Activated CD4-positive, alpha-beta T cell treated with anti-CD3 and anti-CD28 coated beads for 1 hour (primary cell): ENCODE measurements around the gene SLC12A9.
"Not testable (repeated sequence)": the region's sequence is repeated elsewhere in the genome, so short reads cannot be mapped to it uniquely, and the experiment has no call there.

Experiments used
- DNase-seq: peaks from one replicate; pipeline ENCODE4 v3.0.0-alpha.2; 2020

Gene SLC12A9, protein sequence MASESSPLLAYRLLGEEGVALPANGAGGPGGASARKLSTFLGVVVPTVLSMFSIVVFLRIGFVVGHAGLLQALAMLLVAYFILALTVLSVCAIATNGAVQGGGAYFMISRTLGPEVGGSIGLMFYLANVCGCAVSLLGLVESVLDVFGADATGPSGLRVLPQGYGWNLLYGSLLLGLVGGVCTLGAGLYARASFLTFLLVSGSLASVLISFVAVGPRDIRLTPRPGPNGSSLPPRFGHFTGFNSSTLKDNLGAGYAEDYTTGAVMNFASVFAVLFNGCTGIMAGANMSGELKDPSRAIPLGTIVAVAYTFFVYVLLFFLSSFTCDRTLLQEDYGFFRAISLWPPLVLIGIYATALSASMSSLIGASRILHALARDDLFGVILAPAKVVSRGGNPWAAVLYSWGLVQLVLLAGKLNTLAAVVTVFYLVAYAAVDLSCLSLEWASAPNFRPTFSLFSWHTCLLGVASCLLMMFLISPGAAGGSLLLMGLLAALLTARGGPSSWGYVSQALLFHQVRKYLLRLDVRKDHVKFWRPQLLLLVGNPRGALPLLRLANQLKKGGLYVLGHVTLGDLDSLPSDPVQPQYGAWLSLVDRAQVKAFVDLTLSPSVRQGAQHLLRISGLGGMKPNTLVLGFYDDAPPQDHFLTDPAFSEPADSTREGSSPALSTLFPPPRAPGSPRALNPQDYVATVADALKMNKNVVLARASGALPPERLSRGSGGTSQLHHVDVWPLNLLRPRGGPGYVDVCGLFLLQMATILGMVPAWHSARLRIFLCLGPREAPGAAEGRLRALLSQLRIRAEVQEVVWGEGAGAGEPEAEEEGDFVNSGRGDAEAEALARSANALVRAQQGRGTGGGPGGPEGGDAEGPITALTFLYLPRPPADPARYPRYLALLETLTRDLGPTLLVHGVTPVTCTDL

DNA sequence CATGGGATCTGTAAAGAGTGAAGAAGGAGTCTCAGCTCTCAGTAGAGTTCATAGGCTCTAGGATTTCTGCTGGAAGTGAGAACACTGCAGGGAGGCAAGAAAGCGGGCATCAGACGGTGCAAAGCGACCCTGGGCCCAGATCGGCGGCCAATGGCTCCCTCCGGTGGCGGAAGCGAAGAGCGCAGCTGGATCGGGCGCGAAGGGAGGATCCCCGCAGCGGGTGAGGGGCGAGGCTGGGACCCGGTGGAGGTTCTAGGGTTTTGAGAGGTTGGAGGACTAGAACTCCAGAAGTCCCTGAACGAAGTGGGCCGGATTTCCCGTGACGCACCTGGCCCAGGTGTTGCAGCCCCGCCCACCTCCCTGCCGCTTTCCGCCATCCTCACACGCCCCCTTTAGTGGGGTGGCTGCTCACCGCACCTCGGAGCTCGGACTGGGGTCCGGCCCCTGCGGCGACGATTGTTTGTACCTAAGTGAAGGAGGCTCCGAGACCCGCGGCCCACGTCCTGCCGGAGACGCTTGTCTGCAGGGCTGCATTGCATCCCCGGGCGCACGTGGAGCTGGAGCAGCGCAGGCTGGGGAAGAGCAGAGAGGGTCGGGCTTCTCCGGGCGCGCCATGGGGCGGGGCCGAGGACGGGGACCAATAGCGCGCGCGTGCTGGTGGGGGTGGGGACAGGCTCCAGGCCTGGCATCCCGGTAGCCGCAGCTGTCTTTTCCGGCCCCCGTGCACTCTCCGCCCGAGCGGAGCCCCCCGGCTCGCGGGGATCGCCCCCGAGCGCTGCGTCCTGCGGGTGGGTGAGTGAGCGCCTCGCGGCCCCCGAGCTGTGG lies at the start of gene SLC12A9:
TSS of gene SLC12A9 (plus strand) at position 666 of the 825 bp plus-strand sequence. CDS start 1,485 bp downstream, outside the sequence.
- DNase-seq = peak; percentile 71

DNA sequence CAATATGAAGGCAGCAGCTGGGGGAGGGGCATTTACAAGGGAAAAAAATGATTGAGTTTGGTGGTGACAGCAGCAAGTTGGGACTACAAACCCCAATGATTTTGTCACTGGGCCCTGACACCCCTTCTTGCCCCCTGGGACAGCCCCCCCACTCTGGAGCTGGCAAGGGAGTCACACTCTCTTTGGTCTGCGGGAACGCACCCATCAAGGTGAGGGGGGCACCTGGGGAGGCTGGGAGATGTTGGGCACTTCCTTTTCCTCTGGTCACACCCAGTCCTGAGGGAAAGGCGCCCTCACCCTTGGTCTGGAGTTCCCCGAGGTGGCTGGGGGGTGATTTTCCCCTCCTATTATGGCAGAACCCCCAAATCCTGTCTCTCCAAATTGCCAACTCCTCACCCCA lies 49.6 kb upstream of the SLC12A9 start:
- DNase-seq = no peak

DNA sequence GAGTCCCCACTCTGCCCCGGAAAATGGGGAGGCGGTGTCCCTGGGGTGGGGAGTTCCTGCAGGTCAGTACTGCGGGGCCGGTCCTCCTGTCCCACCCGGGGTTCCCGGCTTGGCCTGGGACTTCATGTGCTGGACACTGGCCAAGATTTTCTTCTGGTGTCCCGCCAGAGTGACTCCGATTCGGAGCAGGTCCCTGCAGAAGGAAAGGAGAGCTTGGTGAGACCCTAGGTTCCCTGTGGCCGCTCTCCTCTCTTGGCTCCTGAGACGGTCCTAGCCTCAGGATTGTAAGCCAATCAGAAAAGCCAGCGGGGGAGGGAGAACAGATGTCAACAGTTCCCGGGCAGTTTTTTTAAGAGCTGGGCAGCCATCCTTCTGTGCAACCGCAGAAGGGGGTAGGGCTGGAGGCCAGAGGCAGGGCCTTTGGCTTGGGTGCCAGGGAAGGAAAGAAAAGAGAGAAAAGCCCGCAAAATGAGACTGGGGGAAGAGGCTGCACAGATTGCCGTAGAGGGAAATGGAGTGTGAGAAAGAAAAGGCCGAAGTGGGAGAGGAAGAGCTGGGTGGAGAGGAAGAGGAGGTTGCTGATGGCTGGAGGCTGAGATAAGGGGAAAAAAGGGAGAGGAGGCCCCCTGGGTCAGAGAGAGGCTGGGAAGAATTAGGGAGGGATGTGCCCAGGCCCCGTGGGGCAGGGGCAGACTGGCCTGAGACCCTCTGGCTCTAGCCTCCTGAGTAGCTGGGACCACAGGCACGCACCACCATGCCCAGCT lies 48.9 kb upstream of the SLC12A9 start:
- DNase-seq = no peak

DNA sequence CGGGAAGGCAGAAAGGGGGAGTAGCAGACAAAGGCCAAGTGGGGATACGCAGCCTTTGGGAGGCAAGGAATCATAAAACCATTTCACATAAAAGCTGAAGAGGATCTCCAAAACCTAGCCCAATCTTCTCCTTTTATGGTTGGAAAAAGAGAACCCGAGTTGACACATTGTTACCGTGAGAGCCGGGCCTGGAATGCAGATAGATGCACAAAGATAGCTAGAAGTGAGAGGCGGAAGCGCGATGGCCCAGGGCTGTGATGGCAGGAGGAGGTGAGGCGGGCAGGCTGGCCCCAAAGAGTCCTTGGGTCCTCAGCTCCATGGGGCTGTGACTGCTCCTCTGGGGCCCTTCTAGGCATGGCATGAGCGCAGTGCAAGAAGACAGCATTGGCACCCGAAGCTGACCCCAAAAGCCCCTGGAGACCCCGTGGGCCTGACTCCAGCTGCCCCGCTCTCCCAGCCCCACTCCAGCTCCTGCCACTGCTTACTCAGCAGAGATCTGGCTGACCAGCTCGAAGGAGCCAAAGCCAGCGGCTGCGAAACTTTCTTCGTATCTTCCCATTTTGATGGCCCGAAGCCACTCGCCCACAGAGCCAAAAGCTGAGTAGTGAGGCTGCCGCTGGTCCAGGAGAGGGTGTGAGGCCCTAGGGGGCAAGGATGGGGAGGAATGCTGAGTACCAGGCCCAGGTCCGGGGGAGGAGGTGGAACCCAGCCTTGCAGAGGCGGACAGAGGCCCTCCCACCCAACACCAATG lies 47.7 kb upstream of the SLC12A9 start:
- no peak for DNase-seq

DNA sequence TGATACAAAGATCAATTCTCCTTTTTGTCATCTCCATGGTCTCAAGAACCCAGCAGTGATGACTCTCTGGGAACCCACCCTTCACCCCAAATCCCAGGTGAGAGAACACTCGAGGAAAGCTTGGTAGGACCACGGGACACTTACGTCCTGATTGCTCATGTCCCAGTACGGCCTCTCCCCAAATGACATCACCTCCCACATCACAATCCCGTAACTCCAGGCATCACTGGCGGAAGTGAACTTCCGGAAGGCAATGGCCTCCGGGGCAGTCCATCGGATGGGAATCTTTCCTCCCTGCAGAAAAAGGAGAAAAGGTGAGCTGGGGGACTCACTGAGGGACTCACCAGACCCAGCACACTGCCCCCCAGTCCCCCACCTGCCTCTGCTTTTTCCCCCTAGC lies 46.2 kb upstream of the SLC12A9 start:
- no peak for DNase-seq

DNA sequence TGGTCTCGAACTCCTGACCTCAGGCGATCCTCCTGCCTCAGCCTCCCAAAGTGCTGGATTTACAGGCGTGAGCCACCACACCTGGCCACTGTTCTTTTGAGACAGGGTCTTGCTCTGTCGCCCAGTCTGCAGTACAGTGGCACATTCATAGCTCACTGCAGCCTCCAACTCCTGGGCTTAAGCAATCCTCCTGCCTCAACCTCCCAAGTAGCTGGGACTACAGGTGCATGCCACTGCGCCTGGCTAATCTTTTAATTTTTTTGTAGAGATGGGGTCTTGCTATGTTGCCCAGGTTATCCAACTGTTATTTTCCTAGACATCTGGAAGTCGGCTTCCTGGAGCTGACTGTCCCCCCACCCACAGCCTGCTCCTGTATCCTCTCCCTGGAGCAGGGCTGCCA lies 45.6 kb upstream of the SLC12A9 start:
- not testable (repeated sequence) for DNase-seq

DNA sequence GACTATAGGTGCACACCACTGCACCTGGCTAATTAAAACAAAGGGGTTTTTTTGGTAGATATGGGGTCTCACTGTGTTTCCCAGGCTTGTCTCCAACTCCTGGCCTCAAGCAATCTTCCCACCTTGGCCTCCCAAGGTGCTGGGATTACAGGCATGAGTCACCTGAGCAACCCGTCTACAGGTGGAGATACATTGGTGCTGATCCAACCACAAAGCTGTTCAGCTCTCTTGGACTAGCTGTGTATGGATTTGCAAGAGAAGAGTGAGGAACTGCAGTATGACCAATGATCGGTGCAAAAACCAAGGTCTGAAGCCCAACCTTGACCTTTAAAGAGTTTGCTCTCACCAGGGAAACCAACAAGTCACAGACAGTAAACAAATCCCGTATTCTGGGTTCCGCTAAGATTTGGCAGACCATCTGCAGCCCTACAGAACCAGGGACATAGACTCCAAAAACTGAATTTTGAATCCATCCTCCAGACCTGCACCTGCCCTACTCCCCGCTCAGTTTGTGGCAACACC lies 44.1 kb upstream of the SLC12A9 start:
- no peak for DNase-seq

DNA sequence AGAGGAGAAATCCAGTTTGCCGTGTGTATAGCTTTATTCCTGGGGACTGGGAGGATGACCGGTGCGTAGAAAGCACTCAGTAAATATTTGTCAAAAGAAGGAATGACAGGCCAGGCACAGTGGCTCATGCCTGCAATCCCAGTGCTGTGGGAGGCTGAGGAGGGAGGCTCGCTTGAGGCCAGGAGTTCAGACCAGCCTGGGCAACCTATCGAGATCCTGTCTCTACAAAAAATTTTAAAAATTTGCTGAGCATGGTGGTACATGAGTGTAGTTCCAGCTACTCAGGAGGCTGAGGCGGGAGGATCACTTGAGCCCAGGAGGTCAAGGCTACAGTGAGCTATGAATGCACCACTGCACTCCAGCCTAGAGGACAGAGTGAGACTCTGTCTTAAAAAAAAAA lies 41.0 kb upstream of the SLC12A9 start:
- no peak for DNase-seq

DNA sequence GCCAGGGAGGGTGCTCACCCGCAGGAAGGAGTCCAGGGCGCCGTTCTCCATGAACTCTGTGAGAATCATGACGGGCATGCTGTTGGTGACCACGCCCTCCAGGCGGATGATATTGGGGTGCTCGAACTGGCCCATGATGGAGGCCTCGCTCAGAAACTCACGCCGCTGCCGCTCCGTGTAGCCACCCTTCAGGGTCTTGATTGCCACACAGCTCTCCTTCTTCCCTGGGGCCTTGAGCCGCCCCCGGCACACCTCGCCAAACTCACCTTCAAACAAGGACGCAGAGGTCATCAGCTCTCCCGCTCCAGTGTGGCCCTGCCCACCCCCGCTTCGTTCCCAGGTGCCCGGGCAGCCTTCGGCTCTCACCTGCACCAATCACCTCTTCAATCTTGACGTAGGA lies 39.8 kb upstream of the SLC12A9 start:
- DNase-seq = no peak

DNA sequence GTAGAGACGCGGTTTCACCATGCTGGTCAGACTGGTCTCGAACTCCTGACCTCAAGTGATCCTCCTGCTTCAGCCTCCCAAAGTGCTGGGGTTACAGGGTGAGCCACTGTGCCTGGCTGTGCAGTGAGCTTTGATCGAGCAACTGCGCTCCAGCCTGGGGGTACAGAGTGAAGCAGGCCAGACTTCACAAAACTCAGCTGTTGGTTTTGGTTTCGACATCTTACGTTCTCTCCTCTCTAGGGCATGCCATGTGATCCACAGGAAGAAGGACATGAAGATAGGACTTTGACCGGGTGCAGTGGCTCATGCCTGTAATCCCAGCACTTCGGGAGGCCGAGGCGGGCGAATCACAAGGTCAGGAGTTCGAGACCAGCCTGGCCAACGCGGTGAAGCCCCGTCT lies 36.0 kb upstream of the SLC12A9 start:
- DNase-seq = not testable (repeated sequence)

DNA sequence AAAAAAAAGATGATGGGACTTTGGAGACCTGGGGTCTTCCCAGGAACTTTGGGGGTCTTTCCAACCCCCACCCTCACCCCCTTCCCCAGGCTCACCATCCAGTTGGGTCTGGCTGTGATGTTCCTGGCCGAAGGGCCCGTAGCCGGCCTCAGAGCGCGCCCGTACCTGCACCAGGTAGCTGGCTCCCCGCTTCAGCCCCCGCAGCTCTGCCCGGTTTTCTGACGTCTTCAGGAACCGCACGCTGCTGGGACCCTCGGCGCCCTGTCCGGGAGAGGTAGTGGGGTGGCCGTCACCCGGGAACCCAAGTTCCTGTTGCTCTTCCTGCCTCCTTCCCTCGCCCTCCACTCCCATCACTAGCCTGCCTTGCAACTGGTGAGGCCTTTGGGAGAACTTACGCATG lies 35.4 kb upstream of the SLC12A9 start:
- no peak for DNase-seq

DNA sequence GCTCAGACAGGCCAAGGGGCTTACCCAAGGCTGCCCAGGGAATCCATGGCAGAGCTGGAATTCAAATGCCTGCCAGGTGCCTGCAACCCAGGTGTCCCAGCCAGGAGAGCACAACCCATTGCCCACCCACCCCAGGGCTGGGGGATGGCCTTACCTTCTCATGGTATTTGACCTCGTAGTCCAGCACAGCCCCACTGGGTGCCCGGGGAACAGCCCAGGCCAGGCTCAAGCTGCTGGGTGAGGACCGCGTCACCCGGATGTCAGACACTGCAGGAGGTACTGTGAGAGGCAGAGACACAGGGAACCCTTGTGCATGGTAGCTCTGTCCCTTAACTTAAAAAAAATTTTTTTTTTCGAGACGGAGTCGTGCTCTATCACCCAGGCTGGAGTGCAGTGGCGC lies 34.1 kb upstream of the SLC12A9 start:
- no peak for DNase-seq

DNA sequence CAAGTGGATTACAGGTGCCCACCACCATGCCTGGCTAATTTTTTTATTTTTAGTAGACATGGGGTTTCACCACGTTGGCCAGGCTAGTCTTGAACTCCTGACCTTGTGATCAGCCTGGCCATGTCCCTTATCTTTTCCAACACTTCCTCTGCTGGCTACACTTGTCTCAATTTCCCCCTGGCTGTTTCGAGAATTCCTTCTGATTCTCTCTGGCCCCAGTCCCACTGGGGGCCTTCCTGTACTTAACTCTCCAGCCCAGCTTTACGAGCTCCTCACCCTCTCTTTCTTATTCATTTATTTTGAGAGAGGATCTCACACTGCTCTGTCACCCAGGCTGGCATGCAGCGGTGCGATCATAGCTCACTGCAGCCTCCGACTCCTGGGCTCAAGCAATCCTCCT lies 33.7 kb upstream of the SLC12A9 start:
- DNase-seq = no peak

DNA sequence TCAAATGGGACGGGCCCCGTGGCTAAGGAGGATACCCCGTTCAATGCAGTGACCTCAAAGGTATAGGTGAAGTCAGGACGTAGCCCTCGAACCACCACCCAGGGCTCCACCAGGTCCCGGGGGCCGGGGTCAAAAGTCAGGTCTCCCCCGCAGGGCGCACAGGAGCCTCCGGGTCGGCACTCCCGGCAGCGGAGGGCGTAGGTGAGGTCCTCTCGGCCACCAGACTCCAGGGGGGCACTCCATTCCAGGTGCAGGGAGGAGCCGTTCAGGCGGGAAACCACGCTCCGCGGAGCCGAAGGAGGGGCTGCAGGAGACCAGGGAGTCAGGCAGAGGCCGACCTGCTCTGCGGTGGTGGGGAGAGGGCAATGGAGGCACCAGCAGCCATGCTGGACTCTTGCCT lies 32.9 kb upstream of the SLC12A9 start:
- no peak for DNase-seq

DNA sequence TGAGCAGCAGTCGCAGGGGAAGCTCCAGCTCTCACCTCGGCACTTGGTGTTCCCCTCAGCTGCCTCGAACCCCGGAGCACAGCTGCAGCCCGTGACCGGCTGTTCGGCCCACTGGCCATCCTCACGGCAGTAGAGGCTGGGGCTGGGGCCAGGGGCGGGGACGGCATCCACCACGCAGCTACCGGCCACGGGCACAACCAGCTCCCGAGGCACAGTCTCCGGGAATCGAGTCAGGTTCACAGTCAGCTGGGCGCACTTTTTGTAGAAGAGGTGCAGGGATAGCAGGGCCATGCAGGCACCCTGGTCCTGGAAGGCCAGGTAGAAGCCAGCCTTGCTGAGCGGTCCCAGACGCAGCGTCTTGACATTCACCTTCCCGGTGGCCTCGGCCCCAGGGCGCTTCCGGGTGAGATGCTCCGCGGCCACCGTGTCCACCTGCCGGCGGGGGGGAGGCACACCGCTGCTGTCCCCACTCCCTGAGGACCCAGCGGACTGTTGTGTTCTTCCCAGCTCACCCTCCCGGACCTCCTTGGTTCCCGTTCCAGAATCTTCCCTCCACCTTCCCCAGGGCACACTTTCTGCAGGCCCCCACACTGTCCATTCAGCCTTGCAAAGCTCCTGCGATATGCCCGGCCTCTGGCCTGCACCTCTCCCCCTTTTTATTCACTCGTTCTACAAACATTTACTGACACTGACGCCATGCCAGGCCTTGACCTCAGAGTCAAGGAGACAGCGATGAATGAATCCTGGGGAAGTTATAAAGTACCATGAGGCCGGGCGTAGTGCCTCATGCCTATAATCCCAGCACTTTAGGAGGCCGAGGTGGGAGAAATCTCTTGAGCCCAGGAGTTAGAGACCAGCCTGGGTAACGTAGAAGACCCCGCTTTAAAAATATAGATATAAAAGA lies 30.0 kb upstream of the SLC12A9 start:
- DNase-seq = no peak

DNA sequence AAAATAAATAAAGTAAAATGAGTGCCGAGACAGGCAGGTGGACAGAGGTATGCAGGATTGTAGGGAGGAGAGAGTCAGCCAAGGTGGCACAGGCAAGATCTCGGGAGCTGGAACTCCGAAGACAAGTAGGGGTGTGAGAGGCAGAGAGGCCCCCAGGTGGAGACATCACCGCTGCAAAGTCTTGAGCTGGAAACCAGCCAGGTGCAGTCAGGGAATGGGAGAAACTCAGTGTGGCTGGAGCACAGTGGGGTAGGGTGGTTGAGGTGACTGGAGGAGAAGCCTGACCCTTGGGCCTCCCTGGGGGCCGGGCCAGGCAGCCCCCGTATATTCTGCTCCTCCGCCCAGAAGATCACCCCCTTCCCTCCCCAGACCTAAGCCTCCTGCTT lies 29.4 kb upstream of the SLC12A9 start:
- DNase-seq = no peak

DNA sequence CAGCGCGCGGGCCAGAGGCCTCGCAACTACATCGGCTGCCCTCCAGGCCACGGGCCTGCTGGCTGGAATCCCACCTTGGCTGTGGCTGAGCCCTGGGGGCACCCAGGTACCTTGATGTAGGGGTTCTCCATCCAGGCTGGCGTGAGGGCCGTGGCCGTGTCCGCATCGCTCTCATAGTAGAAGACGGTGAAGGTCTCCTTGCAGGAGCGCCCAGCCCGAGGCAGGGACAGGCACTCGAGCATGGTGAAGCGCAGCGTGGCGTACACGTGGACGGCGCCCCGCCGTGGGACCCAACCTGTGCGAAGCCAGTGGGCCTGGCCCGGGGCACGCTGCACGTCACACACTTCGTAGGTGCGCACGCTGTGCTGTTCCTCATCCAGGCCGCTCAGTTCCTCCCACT lies 29.0 kb upstream of the SLC12A9 start:
- DNase-seq = no peak

DNA sequence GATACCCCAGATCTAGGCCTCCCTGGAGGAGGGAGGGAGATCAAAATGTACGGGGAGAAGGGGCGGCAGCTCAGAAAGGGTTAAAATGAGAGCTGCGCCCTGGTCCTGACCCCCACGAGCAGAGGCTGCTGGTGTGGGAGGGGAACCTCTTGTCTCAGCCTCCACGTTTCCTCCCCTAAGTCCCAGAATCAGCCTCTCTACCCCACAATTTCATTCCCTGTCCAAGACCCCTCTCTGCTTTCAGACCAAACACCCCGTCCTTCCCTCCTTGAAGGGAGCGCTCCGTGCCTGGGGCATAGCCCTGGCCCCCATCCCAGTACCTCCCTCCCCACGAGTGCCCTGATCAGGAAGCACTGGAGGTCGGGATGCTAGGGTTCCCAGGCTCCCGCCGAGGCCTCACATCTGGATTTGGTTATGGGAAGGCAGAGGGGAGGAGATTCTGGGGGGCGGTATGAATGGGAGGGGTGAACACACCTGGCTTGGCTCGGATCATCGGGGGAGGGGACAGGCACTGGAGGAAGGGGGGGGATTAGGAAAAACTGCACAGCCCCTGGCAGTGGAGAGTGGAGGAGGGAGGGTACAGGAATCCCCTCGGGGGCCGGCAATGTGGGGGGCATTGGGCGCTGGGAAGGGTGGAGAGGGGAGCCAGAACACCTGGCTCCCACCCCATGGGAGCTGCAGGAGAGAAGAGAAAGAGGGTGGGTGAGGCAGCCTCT lies 27.9 kb upstream of the SLC12A9 start:
- no peak for DNase-seq

DNA sequence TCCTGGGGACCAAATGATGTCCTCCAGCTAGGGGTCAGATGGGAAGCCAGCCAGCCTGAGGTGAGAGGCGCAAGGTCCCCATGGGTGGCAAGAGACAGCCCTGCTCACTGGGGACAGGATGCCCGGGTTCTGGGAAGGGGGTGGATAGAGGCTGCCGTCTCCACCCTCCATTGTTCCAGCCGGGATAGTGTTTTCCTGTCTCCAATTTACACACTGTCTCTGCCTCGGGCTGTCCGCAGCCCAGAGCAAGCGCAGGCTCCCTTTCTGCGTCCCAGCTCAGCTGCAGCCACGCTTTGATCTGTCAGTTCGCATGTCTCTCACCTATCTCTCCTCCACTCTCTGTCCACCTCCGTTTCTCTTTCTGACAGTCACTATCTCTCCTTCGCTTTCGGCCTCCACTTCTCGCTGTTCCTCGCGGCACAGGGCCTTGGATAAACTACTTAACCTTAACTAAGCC lies 27.3 kb upstream of the SLC12A9 start:
- DNase-seq = no peak
